NT2/D1 (cell line): ENCODE data around the gene NPEPPS.

Experiments
- SUZ12 ChIP-seq: IDR thresholded peaks from 2 replicates; pipeline ENCODE4 v1.6.1; 2011; ENCODE audit not compliant: insufficient read length, insufficient read depth; ENCODE audit errors: extremely low read depth
- YY1 ChIP-seq: IDR thresholded peaks from 2 replicates; pipeline ENCODE4 v1.6.1; 2011; ENCODE audit not compliant: insufficient read length, insufficient read depth
- ZNF274 ChIP-seq: IDR thresholded peaks from 2 replicates; pipeline ENCODE4 v1.6.1; 2011; ENCODE audit warnings: mild to moderate bottlenecking, low read depth, low read length

DNA sequence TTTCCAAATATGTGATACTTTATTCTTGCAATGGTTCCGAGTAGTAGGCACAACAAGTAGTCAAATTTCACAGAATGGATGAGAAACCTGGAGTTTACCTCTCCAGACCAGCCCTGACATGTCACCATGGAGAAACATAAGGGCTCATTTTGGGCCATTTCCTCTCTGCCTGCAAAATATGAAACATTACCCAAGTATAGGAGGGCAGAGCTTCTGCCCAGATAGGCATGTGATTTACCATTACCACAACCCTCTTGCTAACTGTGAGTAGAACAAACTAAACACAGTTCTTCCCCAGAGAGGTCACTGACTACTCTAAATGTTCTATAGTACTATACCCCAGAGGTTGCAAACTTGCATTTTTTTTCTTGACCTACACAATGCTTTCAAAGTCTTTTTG, 103.1 kb downstream of the NPEPPS start:
- no peak for TF ChIP-seq ZNF274
- no peak for TF ChIP-seq YY1
- no peak for TF ChIP-seq SUZ12
